ENCODE data around the gene ZDHHC18. TPM values are rescaled to one million over a fixed set of nuclear protein-coding genes. Genes with fewer than 3 reads are reported as not detected.

ZDHHC18 gene
- 37.9 to 43.8 TPM (median 42.0 TPM) in 5 replicates for total RNA-seq (2022; extraction: Qiagen RNA extraction)

GRCh38 chr1:26826261-26827105 lies at the start of gene ZDHHC18:
Gene ZDHHC18, plus strand, starts transcription at chr1:26826688. Its CDS starts 117 bp downstream, at chr1:26826805.

GRCh38 chr1:26787706-26788514 lies 38.6 kb upstream of the ZDHHC18 start, which contains the start of gene PIGV:
Gene PIGV, plus strand, starts transcription at chr1:26787950. Its CDS starts 2,866 bp downstream, at chr1:26790816.

GRCh38 chr1:26862781-26863684 lies 36.5 kb downstream of the ZDHHC18 start, which contains the start of gene SFN:
Gene SFN, plus strand, starts transcription at chr1:26863149. Its CDS starts 64 bp downstream, at chr1:26863213.

GRCh38 chr1:26889551-26890466 lies 63.3 kb downstream of the ZDHHC18 start, which contains the start of gene GPN2:
Gene GPN2, minus strand, starts transcription at chr1:26890283. Its CDS starts 187 bp downstream, at chr1:26890096.

GRCh38 chr1:26900001-26900814 lies 73.7 kb downstream of the ZDHHC18 start, which contains the start of gene GPATCH3:
Gene GPATCH3, minus strand, starts transcription at chr1:26900467. Its CDS starts 25 bp downstream, at chr1:26900442.

Other genes with a start within 250 kb of the ZDHHC18 start
- 36.9 to 41.2 TPM (median 37.6 TPM) in 5 replicates for gene ARID1A, start 130.7 kb upstream of the ZDHHC18 start, total RNA-seq (2022; extraction: Qiagen RNA extraction)
- 5.9 to 7.2 TPM (median 6.6 TPM) in 5 replicates for gene PIGV, start 38.7 kb upstream of the ZDHHC18 start, total RNA-seq (2022; extraction: Qiagen RNA extraction)
- gene SFN, start 36.5 kb downstream of the ZDHHC18 start, total RNA-seq (2022; extraction: Qiagen RNA extraction): 494 to 656 TPM (median 566 TPM) in 5 replicates
- gene GPN2, start 63.6 kb downstream of the ZDHHC18 start, total RNA-seq (2022; extraction: Qiagen RNA extraction): 25.2 to 30.3 TPM (median 29.9 TPM) in 5 replicates
- gene GPATCH3, start 73.8 kb downstream of the ZDHHC18 start, total RNA-seq (2022; extraction: Qiagen RNA extraction): 9.4 to 11.6 TPM (median 10.4 TPM) in 5 replicates
- 0.05 to 0.10 TPM (median 0.10 TPM) in 3 of 5 replicates, not detected in the others for gene NR0B2, start 87.3 kb downstream of the ZDHHC18 start, total RNA-seq (2022; extraction: Qiagen RNA extraction)
- gene NUDC, start 95.1 kb downstream of the ZDHHC18 start, total RNA-seq (2022; extraction: Qiagen RNA extraction): 121 to 141 TPM (median 130 TPM) in 5 replicates
- 0.24 to 0.42 TPM (median 0.33 TPM) in 5 replicates for gene KDF1, start 133.8 kb downstream of the ZDHHC18 start, total RNA-seq (2022; extraction: Qiagen RNA extraction)
- 189 to 300 TPM (median 281 TPM) in 5 replicates for gene TRNP1, start 167.0 kb downstream of the ZDHHC18 start, total RNA-seq (2022; extraction: Qiagen RNA extraction)
- 1.2 to 2.0 TPM (median 1.7 TPM) in 5 replicates for gene TENT5B, start 186.2 kb downstream of the ZDHHC18 start, total RNA-seq (2022; extraction: Qiagen RNA extraction)